HEK293 (cell line): ENCODE measurements around the gene UBE2D1.

Experiments used
- HOXD13 ChIP-seq: sonication (generic); formaldehyde crosslinking; IDR thresholded peaks from 2 replicates; pipeline ENCODE4 v1.8.0; 2022; ENCODE audit warnings: missing genetic modification reagents, borderline replicate concordance
- KLF1 ChIP-seq: fragments of 450-650 bp; formaldehyde crosslinking; IDR thresholded peaks from 2 replicates; pipeline ENCODE4 v1.5.1; 2016; ENCODE audit warnings: missing biosample characterization, missing genetic modification characterization
- KLF7 ChIP-seq: fragments of 450-650 bp; formaldehyde crosslinking; IDR thresholded peaks from 2 replicates; pipeline ENCODE4 v1.5.1; 2016; ENCODE audit warnings: missing biosample characterization, missing genetic modification characterization, borderline replicate concordance
- MYNN ChIP-seq: fragments of 450-650 bp; formaldehyde crosslinking; IDR thresholded peaks from 2 replicates; pipeline ENCODE4 v1.5.1; 2016; ENCODE audit warnings: missing biosample characterization, missing genetic modification characterization, borderline replicate concordance
- OSR2 ChIP-seq: fragments of 450-650 bp; formaldehyde crosslinking; IDR thresholded peaks from 2 replicates; pipeline ENCODE4 v1.5.1; 2016; ENCODE audit warnings: missing biosample characterization, missing genetic modification characterization
- SCRT1 ChIP-seq: fragments of 450-650 bp; formaldehyde crosslinking; IDR thresholded peaks from 2 replicates; pipeline ENCODE4 v1.5.1; 2016; ENCODE audit warnings: missing biosample characterization, missing genetic modification characterization, borderline replicate concordance
- SP7 ChIP-seq: fragments of 450-650 bp; formaldehyde crosslinking; IDR thresholded peaks from 2 replicates; pipeline ENCODE4 v1.5.1; 2016; ENCODE audit warnings: missing biosample characterization, missing genetic modification characterization
- WT1 ChIP-seq: fragments of 450-650 bp; formaldehyde crosslinking; IDR thresholded peaks from 2 replicates; pipeline ENCODE4 v1.5.1; 2016; ENCODE audit warnings: missing biosample characterization, missing genetic modification characterization
- ZEB2 ChIP-seq: fragments of 450-650 bp; formaldehyde crosslinking; IDR thresholded peaks from 2 replicates; pipeline ENCODE4 v1.5.1; 2016; ENCODE audit warnings: missing biosample characterization, missing genetic modification characterization
- ZFHX2 ChIP-seq: fragments of 450-650 bp; formaldehyde crosslinking; conservative IDR thresholded peaks from 2 replicates; pipeline ENCODE4 v1.5.1; 2016; ENCODE audit warnings: missing biosample characterization, missing genetic modification characterization
- ZNF112 ChIP-seq: fragments of 450-650 bp; formaldehyde crosslinking; IDR thresholded peaks from 2 replicates; pipeline ENCODE4 v1.5.0; 2017; ENCODE audit warnings: missing biosample characterization, missing genetic modification characterization
- ZNF174 ChIP-seq: fragments of 450-650 bp; formaldehyde crosslinking; IDR thresholded peaks from 2 replicates; pipeline ENCODE4 v1.5.0; 2017; ENCODE audit warnings: missing biosample characterization, mild to moderate bottlenecking, missing genetic modification characterization
- ZNF239 ChIP-seq: fragments of 450-650 bp; formaldehyde crosslinking; IDR thresholded peaks from 2 replicates; pipeline ENCODE4 v1.5.1; 2016; ENCODE audit warnings: missing biosample characterization, missing genetic modification characterization
- ZNF394 ChIP-seq: fragments of 450-650 bp; formaldehyde crosslinking; IDR thresholded peaks from 2 replicates; pipeline ENCODE4 v1.5.1; 2016; ENCODE audit warnings: missing biosample characterization, missing genetic modification characterization, mild to moderate bottlenecking, moderate library complexity, borderline replicate concordance
- ZNF558 ChIP-seq: fragments of 450-650 bp; formaldehyde crosslinking; IDR thresholded peaks from 2 replicates; pipeline ENCODE4 v1.5.1; 2016; ENCODE audit warnings: missing biosample characterization, missing genetic modification characterization
- ZNF621 ChIP-seq: fragments of 450-650 bp; formaldehyde crosslinking; IDR thresholded peaks from 2 replicates; pipeline ENCODE4 v1.5.1; 2017; ENCODE audit warnings: missing biosample characterization, missing genetic modification characterization
- ZNF623 ChIP-seq: fragments of 450-650 bp; formaldehyde crosslinking; IDR thresholded peaks from 2 replicates; pipeline ENCODE4 v1.5.1; 2016; ENCODE audit warnings: missing biosample characterization, missing genetic modification characterization
- ZNF624 ChIP-seq: fragments of 450-650 bp; formaldehyde crosslinking; IDR thresholded peaks from 2 replicates; pipeline ENCODE4 v1.5.1; 2017; ENCODE audit warnings: missing biosample characterization, missing genetic modification characterization
- ZNF629 ChIP-seq: fragments of 450-650 bp; formaldehyde crosslinking; IDR thresholded peaks from 2 replicates; pipeline ENCODE4 v1.5.1; 2017; ENCODE audit warnings: missing biosample characterization, missing genetic modification characterization
- ZNF704 ChIP-seq: fragments of 450-650 bp; formaldehyde crosslinking; IDR thresholded peaks from 2 replicates; pipeline ENCODE4 v1.5.1; 2016; ENCODE audit warnings: missing biosample characterization, missing genetic modification characterization
- ZNF777 ChIP-seq: fragments of 450-650 bp; formaldehyde crosslinking; IDR thresholded peaks from 2 replicates; pipeline ENCODE4 v1.5.1; 2017; ENCODE audit warnings: missing biosample characterization, missing genetic modification characterization, borderline replicate concordance
- TF ChIP-seq, protein P1 (sequence below): fragments of 450-650 bp; formaldehyde crosslinking; IDR thresholded peaks from 2 replicates; pipeline ENCODE4 v1.5.1; 2016; ENCODE audit warnings: missing biosample characterization, missing genetic modification characterization, borderline replicate concordance
- TF ChIP-seq, protein P2 (sequence below): fragments of 450-650 bp; formaldehyde crosslinking; IDR thresholded peaks from 2 replicates; pipeline ENCODE4 v1.5.1; 2016; ENCODE audit warnings: missing biosample characterization, missing genetic modification characterization
- TF ChIP-seq, protein P3 (sequence below): fragments of 450-650 bp; formaldehyde crosslinking; IDR thresholded peaks from 2 replicates; pipeline ENCODE4 v1.5.1; 2017; ENCODE audit warnings: missing biosample characterization, missing genetic modification characterization
- TF ChIP-seq, protein P4 (sequence below): fragments of 450-650 bp; formaldehyde crosslinking; IDR thresholded peaks from 2 replicates; pipeline ENCODE4 v1.5.1; 2016; ENCODE audit warnings: missing biosample characterization, missing genetic modification characterization

Gene UBE2D1

GRCh38 chr10:58334817-58335305 is at the start of gene UBE2D1 (continued):
- TF ChIP-seq, protein P1, sequence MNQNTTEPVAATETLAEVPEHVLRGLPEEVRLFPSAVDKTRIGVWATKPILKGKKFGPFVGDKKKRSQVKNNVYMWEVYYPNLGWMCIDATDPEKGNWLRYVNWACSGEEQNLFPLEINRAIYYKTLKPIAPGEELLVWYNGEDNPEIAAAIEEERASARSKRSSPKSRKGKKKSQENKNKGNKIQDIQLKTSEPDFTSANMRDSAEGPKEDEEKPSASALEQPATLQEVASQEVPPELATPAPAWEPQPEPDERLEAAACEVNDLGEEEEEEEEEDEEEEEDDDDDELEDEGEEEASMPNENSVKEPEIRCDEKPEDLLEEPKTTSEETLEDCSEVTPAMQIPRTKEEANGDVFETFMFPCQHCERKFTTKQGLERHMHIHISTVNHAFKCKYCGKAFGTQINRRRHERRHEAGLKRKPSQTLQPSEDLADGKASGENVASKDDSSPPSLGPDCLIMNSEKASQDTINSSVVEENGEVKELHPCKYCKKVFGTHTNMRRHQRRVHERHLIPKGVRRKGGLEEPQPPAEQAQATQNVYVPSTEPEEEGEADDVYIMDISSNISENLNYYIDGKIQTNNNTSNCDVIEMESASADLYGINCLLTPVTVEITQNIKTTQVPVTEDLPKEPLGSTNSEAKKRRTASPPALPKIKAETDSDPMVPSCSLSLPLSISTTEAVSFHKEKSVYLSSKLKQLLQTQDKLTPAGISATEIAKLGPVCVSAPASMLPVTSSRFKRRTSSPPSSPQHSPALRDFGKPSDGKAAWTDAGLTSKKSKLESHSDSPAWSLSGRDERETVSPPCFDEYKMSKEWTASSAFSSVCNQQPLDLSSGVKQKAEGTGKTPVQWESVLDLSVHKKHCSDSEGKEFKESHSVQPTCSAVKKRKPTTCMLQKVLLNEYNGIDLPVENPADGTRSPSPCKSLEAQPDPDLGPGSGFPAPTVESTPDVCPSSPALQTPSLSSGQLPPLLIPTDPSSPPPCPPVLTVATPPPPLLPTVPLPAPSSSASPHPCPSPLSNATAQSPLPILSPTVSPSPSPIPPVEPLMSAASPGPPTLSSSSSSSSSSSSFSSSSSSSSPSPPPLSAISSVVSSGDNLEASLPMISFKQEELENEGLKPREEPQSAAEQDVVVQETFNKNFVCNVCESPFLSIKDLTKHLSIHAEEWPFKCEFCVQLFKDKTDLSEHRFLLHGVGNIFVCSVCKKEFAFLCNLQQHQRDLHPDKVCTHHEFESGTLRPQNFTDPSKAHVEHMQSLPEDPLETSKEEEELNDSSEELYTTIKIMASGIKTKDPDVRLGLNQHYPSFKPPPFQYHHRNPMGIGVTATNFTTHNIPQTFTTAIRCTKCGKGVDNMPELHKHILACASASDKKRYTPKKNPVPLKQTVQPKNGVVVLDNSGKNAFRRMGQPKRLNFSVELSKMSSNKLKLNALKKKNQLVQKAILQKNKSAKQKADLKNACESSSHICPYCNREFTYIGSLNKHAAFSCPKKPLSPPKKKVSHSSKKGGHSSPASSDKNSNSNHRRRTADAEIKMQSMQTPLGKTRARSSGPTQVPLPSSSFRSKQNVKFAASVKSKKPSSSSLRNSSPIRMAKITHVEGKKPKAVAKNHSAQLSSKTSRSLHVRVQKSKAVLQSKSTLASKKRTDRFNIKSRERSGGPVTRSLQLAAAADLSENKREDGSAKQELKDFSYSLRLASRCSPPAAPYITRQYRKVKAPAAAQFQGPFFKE (tag by site-specific recombination) = no peak
- TF ChIP-seq ZNF704 (tag by site-specific recombination) (no peak), WT1 (tag by site-specific recombination) (no peak), ZNF239 (tag by site-specific recombination) (no peak), ZNF174 (tag by site-specific recombination) (no peak), ZEB2 (tag by site-specific recombination) (no peak; the same call in 1 of the 2 replicates), MYNN (tag by site-specific recombination) (no peak), ZFHX2 (tag by site-specific recombination) (peak; percentile 54), KLF1 (tag by site-specific recombination) (peak; percentile 79), ZNF558 (tag by site-specific recombination) (no peak), ZNF112 (tag by site-specific recombination) (no peak), SP7 (tag by site-specific recombination) (0 out of 2 replicates have a peak, but pooled peaks have one; percentile 29), ZNF624 (no peak), ZNF623 (tag by site-specific recombination) (no peak), ZNF629 (tag by site-specific recombination) (no peak), ZNF777 (tag by site-specific recombination) (no peak), ZNF621 (tag by site-specific recombination) (no peak), OSR2 (tag by site-specific recombination) (no peak), KLF7 (tag by site-specific recombination) (peak; percentile 66; the same call in 1 of the 2 replicates), HOXD13 (CRISPR knock-in tag) (no peak), ZNF394 (no peak), SCRT1 (tag by site-specific recombination) (no peak)
- TF ChIP-seq, protein P2, sequence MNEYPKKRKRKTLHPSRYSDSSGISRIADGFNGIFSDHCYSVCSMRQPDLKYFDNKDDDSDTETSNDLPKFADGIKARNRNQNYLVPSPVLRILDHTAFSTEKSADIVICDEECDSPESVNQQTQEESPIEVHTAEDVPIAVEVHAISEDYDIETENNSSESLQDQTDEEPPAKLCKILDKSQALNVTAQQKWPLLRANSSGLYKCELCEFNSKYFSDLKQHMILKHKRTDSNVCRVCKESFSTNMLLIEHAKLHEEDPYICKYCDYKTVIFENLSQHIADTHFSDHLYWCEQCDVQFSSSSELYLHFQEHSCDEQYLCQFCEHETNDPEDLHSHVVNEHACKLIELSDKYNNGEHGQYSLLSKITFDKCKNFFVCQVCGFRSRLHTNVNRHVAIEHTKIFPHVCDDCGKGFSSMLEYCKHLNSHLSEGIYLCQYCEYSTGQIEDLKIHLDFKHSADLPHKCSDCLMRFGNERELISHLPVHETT (tag by site-specific recombination) = no peak
- TF ChIP-seq, protein P3, sequence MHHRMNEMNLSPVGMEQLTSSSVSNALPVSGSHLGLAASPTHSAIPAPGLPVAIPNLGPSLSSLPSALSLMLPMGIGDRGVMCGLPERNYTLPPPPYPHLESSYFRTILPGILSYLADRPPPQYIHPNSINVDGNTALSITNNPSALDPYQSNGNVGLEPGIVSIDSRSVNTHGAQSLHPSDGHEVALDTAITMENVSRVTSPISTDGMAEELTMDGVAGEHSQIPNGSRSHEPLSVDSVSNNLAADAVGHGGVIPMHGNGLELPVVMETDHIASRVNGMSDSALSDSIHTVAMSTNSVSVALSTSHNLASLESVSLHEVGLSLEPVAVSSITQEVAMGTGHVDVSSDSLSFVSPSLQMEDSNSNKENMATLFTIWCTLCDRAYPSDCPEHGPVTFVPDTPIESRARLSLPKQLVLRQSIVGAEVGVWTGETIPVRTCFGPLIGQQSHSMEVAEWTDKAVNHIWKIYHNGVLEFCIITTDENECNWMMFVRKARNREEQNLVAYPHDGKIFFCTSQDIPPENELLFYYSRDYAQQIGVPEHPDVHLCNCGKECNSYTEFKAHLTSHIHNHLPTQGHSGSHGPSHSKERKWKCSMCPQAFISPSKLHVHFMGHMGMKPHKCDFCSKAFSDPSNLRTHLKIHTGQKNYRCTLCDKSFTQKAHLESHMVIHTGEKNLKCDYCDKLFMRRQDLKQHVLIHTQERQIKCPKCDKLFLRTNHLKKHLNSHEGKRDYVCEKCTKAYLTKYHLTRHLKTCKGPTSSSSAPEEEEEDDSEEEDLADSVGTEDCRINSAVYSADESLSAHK (tag by site-specific recombination) = no peak
- TF ChIP-seq, protein P4, sequence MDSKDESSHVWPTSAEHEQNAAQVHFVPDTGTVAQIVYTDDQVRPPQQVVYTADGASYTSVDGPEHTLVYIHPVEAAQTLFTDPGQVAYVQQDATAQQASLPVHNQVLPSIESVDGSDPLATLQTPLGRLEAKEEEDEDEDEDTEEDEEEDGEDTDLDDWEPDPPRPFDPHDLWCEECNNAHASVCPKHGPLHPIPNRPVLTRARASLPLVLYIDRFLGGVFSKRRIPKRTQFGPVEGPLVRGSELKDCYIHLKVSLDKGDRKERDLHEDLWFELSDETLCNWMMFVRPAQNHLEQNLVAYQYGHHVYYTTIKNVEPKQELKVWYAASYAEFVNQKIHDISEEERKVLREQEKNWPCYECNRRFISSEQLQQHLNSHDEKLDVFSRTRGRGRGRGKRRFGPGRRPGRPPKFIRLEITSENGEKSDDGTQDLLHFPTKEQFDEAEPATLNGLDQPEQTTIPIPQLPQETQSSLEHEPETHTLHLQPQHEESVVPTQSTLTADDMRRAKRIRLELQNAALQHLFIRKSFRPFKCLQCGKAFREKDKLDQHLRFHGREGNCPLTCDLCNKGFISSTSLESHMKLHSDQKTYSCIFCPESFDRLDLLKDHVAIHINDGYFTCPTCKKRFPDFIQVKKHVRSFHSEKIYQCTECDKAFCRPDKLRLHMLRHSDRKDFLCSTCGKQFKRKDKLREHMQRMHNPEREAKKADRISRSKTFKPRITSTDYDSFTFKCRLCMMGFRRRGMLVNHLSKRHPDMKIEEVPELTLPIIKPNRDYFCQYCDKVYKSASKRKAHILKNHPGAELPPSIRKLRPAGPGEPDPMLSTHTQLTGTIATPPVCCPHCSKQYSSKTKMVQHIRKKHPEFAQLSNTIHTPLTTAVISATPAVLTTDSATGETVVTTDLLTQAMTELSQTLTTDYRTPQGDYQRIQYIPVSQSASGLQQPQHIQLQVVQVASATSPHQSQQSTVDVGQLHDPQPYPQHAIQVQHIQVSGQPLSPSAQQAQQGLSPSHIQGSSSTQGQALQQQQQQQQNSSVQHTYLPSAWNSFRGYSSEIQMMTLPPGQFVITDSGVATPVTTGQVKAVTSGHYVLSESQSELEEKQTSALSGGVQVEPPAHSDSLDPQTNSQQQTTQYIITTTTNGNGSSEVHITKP = no peak
